ENCODE results near the gene PMS1.

GRCh38 chr2:189913821-189914220 lies 129.6 kb downstream of the PMS1 start:
- TF ChIP-seq CTCF (conservative IDR thresholded peaks at IDR 0.05; ENCODE audit: low read length) (no peak), EZH2phosphoT487 (IDR thresholded peaks at IDR 0.05; ENCODE audit: borderline replicate concordance) (no peak)
